Panc1 (cell line): Measurements from ENCODE around the gene KCNQ2.

Experiments used
- POLR2AphosphoS5 ChIP-seq: IDR thresholded peaks from 2 replicates; pipeline ENCODE4 v1.6.1; 2012; ENCODE audit warnings: mild to moderate bottlenecking, low read depth, low read length, moderate library complexity
- REST ChIP-seq, 2 experiments: IDR thresholded peaks; 2 replicates each; pipeline ENCODE4 v1.6.1; 2011 to 2012; ENCODE audit warnings: low read depth in 2 of 2, control low read depth in 1 of 2, low read length in 1 of 2, mild to moderate bottlenecking in 1 of 2, moderate library complexity in 1 of 2; ENCODE audit not compliant: insufficient read depth in 1 of 2
- SIN3A ChIP-seq: IDR thresholded peaks from 2 replicates; pipeline ENCODE4 v1.6.1; 2012; ENCODE audit warnings: low read depth, mild to moderate bottlenecking, low read length, moderate library complexity, borderline replicate concordance; ENCODE audit not compliant: insufficient read depth
- TCF7L2 ChIP-seq: IDR thresholded peaks from 2 replicates; pipeline ENCODE4 v1.6.1; 2011; ENCODE audit warnings: mild to moderate bottlenecking, low read depth, low read length, inconsistent platforms
- TF ChIP-seq, protein P1 (sequence below): fragments of 450-650 bp; IDR thresholded peaks from 2 replicates; pipeline ENCODE4 v1.5.1; 2017; ENCODE audit warnings: mild to moderate bottlenecking

- TF ChIP-seq, protein P1, sequence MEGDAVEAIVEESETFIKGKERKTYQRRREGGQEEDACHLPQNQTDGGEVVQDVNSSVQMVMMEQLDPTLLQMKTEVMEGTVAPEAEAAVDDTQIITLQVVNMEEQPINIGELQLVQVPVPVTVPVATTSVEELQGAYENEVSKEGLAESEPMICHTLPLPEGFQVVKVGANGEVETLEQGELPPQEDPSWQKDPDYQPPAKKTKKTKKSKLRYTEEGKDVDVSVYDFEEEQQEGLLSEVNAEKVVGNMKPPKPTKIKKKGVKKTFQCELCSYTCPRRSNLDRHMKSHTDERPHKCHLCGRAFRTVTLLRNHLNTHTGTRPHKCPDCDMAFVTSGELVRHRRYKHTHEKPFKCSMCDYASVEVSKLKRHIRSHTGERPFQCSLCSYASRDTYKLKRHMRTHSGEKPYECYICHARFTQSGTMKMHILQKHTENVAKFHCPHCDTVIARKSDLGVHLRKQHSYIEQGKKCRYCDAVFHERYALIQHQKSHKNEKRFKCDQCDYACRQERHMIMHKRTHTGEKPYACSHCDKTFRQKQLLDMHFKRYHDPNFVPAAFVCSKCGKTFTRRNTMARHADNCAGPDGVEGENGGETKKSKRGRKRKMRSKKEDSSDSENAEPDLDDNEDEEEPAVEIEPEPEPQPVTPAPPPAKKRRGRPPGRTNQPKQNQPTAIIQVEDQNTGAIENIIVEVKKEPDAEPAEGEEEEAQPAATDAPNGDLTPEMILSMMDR = no peak
- TF ChIP-seq SIN3A (no peak), POLR2AphosphoS5 (no peak), REST (IDR thresholded peaks at IDR 0.05; ENCODE audit: insufficient read depth in 1 of 2, low read depth in 2 of 2, low read length in 1 of 2) (no peak), TCF7L2 (no peak)
Observed at GRCh38 chr20:63408684-63409046, 63.8 kb downstream of the KCNQ2 start.
